ENCODE results near the gene XIAP.

- TF ChIP-seq POLR2AphosphoS5 (IDR thresholded peaks at IDR 0.05; ENCODE audit: low read depth, low read length) (no peak), TAF1 (IDR thresholded peaks at IDR 0.05; ENCODE audit: borderline replicate concordance, insufficient read depth, low read length) (no peak)
Observed at GRCh38 chrX:123881330-123881729, 21.5 kb downstream of the XIAP start.
